Measurements from ENCODE around the gene EARS2. TPM values are rescaled to one million over a fixed set of nuclear protein-coding genes. Genes with fewer than 3 reads are reported as not detected.
"Not testable (repeated sequence)": the region's sequence is repeated elsewhere in the genome, so short reads cannot be mapped to it uniquely, and the experiment has no call there.

The EARS2 gene
- total RNA-seq, 4 donors from 2014 or later, result 30.9 to 54.4 (median 50.7) TPM

DNA sequence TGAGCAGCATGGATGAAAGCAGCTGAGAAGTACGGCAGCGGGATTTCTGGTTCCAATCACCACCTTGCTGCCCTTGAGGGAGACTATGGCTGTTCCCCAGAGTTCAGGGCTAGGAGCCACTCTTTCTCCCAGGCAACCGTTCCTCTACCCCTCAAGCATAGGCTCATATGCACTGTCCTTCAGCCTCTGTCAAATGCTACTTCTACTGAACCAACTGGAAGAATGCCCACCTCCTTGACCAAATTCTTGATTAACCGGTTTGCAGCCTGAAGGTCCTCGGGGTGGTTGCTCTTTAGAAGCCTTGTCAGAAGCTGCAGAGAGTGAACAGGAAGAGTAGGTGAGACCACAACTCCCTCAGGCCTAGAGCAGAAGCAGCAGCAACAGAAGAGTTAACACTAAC, 70.7 kb downstream of the EARS2 start:
- intact Hi-C loops (cut with DNase I), result no loop called here

DNA sequence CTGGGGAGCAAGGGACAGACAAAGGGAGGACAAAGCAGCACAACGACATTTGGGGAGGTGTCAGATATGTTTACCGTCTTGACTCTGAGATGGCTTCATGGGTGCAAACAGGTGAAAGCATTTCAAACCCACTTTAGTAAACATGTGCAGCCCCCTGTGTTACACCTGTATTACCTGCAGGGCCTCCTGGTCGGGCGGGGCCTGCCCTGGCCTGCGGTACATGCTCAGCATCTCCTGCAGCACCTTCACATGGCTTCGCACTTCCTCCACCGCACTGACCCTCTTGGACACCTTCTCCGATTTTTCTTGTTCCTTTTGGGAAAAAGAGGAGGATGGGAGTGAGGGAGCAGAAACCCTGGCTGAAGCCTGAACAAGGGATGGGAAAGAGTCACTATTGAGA, 71.3 kb downstream of the EARS2 start:
- intact Hi-C loops (cut with DNase I), result no loop called here

More for the DNA sequence above, 70.7 kb downstream of the EARS2 start:
- H3K36me3 ChIP-seq, result peaks cover 61 to 72% of the 10 kb centered on the region in 2 donors
- H3K27ac ChIP-seq, result peak overlapping the region; percentile 51 to 90 (median 64)
- WGBS, 2 donors, result 33 to 46% methylated on average over 3 to 5 of the region's 5 CpGs
- H3K4me3 ChIP-seq (replicated peaks in 1 of 3), result no peak overlapping the region
- TF ChIP-seq POLR2A (IDR thresholded peaks at IDR 0.05) (peak in 1 of 2 donors; percentile 37), CTCF (IDR thresholded peaks at IDR 0.05) (no peak)
- peak; percentile 93 to 94 for DNase-seq
- no peaks in the 10 kb centered on the region for H3K9me3 ChIP-seq
- H3K4me1 ChIP-seq, result peaks cover 25 to 37% of the 10 kb centered on the region in 2 donors
- no peaks in the 10 kb centered on the region for H3K27me3 ChIP-seq

DNA sequence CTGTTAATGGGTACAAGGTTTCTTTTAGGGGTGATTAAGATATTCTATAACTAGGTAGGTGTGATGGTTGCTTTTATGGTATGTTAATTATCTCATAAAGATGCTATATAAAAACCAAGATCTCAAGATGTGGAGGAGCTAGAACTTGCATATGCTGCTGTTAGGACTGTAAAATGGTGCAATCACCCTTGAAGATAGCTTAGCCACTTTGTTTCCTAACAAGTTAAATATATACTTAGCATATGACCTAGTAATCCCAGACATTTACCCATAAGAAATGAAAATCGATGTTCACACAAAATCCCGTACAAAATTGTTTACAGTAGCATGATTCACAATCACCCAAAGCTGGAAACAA, 71.9 kb downstream of the EARS2 start:
- no peak overlapping the region for H3K4me3 ChIP-seq (replicated peaks in 1 of 3)
- DNase-seq, result no peak
- 92 to 98% methylated on average over 2 of the region's 2 CpGs for WGBS, 2 donors
- TF ChIP-seq CTCF (IDR thresholded peaks at IDR 0.05), result no peak
- TF ChIP-seq POLR2A (IDR thresholded peaks at IDR 0.05), result no peak
- H3K27ac ChIP-seq, result peak overlapping the region in 2 of 3 donors; percentile 64 to 68
- H3K9me3 ChIP-seq, result no peaks in the 10 kb centered on the region
- intact Hi-C loops (cut with DNase I), result no loop called here
- peaks cover 24 to 25% of the 10 kb centered on the region in 2 donors for H3K4me1 ChIP-seq
- no peaks in the 10 kb centered on the region for H3K27me3 ChIP-seq
- H3K36me3 ChIP-seq, result peaks cover 70 to 83% of the 10 kb centered on the region in 2 donors

More for the DNA sequence above, 71.3 kb downstream of the EARS2 start:
- no peak for DNase-seq
- Histone ChIP-seq H3K4me3 (replicated peaks in 1 of 3) (no peak overlapping the region), H3K4me1 (peaks cover 24 to 31% of the 10 kb centered on the region in 2 donors), H3K9me3 (no peaks in the 10 kb centered on the region), H3K27ac (peak overlapping the region; percentile 51 to 68 (median 64)), H3K36me3 (peaks cover 67 to 79% of the 10 kb centered on the region in 2 donors), H3K27me3 (no peaks in the 10 kb centered on the region)
- TF ChIP-seq CTCF (IDR thresholded peaks at IDR 0.05) (no peak), POLR2A (IDR thresholded peaks at IDR 0.05) (no peak)
- WGBS, 2 donors, result 91 to 95% methylated on average over 8 of the region's 8 CpGs

DNA sequence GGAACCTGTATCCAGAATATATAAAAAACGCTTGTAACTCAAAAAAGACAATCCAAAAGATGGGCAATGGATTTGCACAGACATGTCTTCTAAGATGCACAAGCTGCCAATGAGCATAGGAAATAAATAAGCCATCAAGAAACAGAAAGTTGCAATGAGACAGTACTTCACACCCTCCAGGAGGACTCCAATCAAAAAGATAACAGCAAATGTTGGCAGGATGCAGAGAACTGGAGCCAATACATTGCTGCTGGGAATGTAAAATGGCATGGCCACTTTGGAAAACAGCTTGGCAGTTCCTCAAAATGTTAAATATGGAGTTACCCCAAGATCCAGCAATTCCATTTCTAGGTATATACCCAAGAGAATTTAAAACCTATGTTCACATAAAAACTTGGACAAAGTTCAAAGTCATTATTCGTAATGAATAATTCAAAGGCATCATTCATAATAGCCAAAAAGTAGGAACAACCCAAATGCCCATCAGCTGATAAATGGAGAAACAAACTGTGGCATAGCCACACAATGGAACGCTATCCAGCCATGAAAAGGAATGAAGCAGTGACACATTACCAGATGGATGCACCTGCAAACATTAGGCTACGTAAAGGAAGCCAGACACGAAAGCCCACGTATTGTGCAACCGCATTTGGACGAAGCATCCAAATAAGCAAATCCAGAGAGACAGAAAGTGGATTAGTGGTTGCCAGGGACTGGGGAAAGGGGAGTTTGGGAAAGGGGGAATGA, 72.5 kb downstream of the EARS2 start:
- TF ChIP-seq CTCF (IDR thresholded peaks at IDR 0.05), result no peak
- TF ChIP-seq POLR2A (IDR thresholded peaks at IDR 0.05), result no peak
- H3K9me3 ChIP-seq, result no peaks in the 10 kb centered on the region
- intact Hi-C loops (cut with DNase I), result no loop called here
- no peaks in the 10 kb centered on the region for H3K27me3 ChIP-seq
- no peak for DNase-seq
- H3K4me3 ChIP-seq (replicated peaks in 1 of 3), result no peak overlapping the region
- WGBS, 2 donors, result 93% methylated on average over 8 of the region's 8 CpGs
- H3K36me3 ChIP-seq, result peaks cover 72 to 83% of the 10 kb centered on the region in 2 donors
- H3K27ac ChIP-seq, result peak overlapping the region in 1 of 3 donors; percentile 68
- H3K4me1 ChIP-seq, result peaks cover 24% of the 10 kb centered on the region in 2 donors

DNA sequence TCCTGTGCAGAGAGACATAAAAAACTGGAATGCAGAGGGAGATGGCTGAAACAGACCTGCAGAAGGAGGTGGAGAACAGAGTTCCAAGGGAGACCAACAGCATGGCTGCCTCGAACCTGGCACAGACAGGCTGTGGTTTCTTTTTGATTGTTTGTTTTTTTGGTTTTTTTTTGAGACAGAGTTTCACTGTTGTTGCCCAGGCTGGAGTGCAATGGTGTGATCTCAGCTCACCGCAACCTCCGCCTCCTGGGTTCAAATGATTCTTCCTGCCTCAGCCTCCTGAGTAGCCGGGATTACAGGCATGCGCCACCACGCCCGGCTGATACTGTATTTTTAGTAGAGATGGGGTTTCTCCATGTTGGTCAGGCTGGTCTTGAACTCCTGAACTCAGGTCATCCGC, 73.7 kb downstream of the EARS2 start:
- H3K9me3 ChIP-seq; H3K27me3 ChIP-seq; DNase-seq; intact Hi-C loops (cut with DNase I); H3K4me3 ChIP-seq (replicated peaks in 1 of 3): not testable (repeated sequence)
- WGBS, 2 donors, result 91 to 95% methylated on average over 8 of the region's 8 CpGs
- Histone ChIP-seq H3K4me1 (peaks cover 24% of the 10 kb centered on the region in 2 donors), H3K27ac (peak overlapping the region in 1 of 3 donors; percentile 20), H3K36me3 (peaks cover 79 to 83% of the 10 kb centered on the region in 2 donors)
